ENCODE results near the gene TNFRSF13B. TPM values are rescaled to one million over a fixed set of nuclear protein-coding genes. Genes with fewer than 3 reads are reported as not detected.

The TNFRSF13B gene
- polyA plus RNA-seq, 1 donor (not counting 4 experiments of a cell fraction or from before 2014, with no cell fraction given) = not detected

GRCh38 chr17:16935241-16935663 is 36.7 kb downstream of the TNFRSF13B start:
- Histone ChIP-seq H3K9me1 (ENCODE audit: control insufficient read depth, extremely low read depth, insufficient read depth, low read length) (no peaks in the 10 kb centered on the region), H3K4me2 (ENCODE audit: control insufficient read depth, extremely low read depth, insufficient read depth, low read depth, low read length) (no peak overlapping the region), H3K4me3 (ENCODE audit: control insufficient read depth in 2 of 3, extremely low read depth in 1 of 3, insufficient read depth in 2 of 3, low read depth in 1 of 3, low read length in 3 of 3) (no peak overlapping the region), H3K4me1 (ENCODE audit: control insufficient read depth, extremely low read depth, insufficient read depth, low read length) (no peaks in the 10 kb centered on the region), H3K9me3 (ENCODE audit: control insufficient read depth, low read depth, low read length) (no peaks in the 10 kb centered on the region), H3K27ac (ENCODE audit: control insufficient read depth, insufficient read depth, low read length) (no peak overlapping the region), H3K79me2 (ENCODE audit: control insufficient read depth, insufficient read depth, low read length) (no peaks in the 10 kb centered on the region), H4K20me1 (ENCODE audit: control insufficient read depth, extremely low read depth, insufficient read depth, low read length) (no peaks in the 10 kb centered on the region), H3K36me3 (ENCODE audit: control insufficient read depth in 2 of 2, extremely low read depth in 1 of 2, insufficient read depth in 2 of 2, low read length in 2 of 2) (no peaks in the 10 kb centered on the region), H2AFZ (ENCODE audit: control insufficient read depth, low read length) (no peak overlapping the region), H3K27me3 (ENCODE audit: control insufficient read depth, extremely low read depth, insufficient read depth, low read length) (peaks cover 8% of the 10 kb centered on the region), H3K9ac (ENCODE audit: control insufficient read depth, extremely low read depth, insufficient read depth, low read length) (no peak overlapping the region)
- FAIRE-seq = no peak
- DNase-seq (ENCODE audit: low read depth, low spot score) = no peak
- TF ChIP-seq, protein P1, sequence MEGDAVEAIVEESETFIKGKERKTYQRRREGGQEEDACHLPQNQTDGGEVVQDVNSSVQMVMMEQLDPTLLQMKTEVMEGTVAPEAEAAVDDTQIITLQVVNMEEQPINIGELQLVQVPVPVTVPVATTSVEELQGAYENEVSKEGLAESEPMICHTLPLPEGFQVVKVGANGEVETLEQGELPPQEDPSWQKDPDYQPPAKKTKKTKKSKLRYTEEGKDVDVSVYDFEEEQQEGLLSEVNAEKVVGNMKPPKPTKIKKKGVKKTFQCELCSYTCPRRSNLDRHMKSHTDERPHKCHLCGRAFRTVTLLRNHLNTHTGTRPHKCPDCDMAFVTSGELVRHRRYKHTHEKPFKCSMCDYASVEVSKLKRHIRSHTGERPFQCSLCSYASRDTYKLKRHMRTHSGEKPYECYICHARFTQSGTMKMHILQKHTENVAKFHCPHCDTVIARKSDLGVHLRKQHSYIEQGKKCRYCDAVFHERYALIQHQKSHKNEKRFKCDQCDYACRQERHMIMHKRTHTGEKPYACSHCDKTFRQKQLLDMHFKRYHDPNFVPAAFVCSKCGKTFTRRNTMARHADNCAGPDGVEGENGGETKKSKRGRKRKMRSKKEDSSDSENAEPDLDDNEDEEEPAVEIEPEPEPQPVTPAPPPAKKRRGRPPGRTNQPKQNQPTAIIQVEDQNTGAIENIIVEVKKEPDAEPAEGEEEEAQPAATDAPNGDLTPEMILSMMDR (optimal IDR thresholded peaks at IDR 0.05 in 1 of 3, IDR thresholded peaks at IDR 0.05 in 1 of 3, conservative IDR thresholded peaks at IDR 0.05 in 1 of 3; ENCODE audit: extremely low read depth in 1 of 3, insufficient read depth in 2 of 3, low read length in 3 of 3) = no peak
- no peak for TF ChIP-seq EZH2 (IDR thresholded peaks at IDR 0.05; ENCODE audit: low read length)
- dilution Hi-C loops (cut with MboI; ENCODE audit: extremely low pct_ligation_motif_present, low sequenced_read_pairs) = no loop called here

DNA sequence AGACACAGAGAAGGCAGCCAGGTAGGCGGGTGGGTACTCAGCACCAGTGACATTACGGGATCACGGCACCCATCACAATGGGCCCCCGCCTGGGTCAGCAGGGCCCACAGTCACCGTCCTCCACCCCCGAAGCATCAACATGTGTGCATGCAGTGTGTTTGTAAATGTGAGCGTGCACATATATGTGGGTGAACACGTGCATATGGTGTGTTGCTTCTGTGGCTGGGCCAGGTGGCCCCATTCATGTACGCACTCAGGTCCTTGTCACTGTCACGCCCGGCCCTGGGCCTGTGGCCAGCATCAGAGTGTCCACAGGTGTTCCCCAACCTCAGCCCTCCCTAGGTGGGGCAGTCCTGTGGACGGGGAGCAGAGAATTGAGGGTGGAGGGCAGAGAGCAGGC is 37.1 kb downstream of the TNFRSF13B start:
- H3K4me1 ChIP-seq (ENCODE audit: control insufficient read depth, extremely low read depth, insufficient read depth, low read length) = no peaks in the 10 kb centered on the region
- no peak overlapping the region for H3K27ac ChIP-seq (ENCODE audit: control insufficient read depth, insufficient read depth, low read length)
- H3K4me3 ChIP-seq (ENCODE audit: control insufficient read depth in 2 of 3, extremely low read depth in 1 of 3, insufficient read depth in 2 of 3, low read depth in 1 of 3, low read length in 3 of 3) = no peak overlapping the region
- no peaks in the 10 kb centered on the region for H4K20me1 ChIP-seq (ENCODE audit: control insufficient read depth, extremely low read depth, insufficient read depth, low read length)
- no peaks in the 10 kb centered on the region for H3K9me1 ChIP-seq (ENCODE audit: control insufficient read depth, extremely low read depth, insufficient read depth, low read length)
- DNase-seq (ENCODE audit: low read depth, low spot score) = no peak
- no peaks in the 10 kb centered on the region for H3K36me3 ChIP-seq (ENCODE audit: control insufficient read depth in 2 of 2, extremely low read depth in 1 of 2, insufficient read depth in 2 of 2, low read length in 2 of 2)
- TF ChIP-seq, protein P1 (optimal IDR thresholded peaks at IDR 0.05 in 1 of 3, IDR thresholded peaks at IDR 0.05 in 1 of 3, conservative IDR thresholded peaks at IDR 0.05 in 1 of 3; ENCODE audit: extremely low read depth in 1 of 3, insufficient read depth in 2 of 3, low read length in 3 of 3) = no peak
- no peak for TF ChIP-seq EZH2 (IDR thresholded peaks at IDR 0.05; ENCODE audit: low read length)
- H2AFZ ChIP-seq (ENCODE audit: control insufficient read depth, low read length) = no peak overlapping the region
- peaks cover 11% of the 10 kb centered on the region for H3K27me3 ChIP-seq (ENCODE audit: control insufficient read depth, extremely low read depth, insufficient read depth, low read length)
- no peak for FAIRE-seq
- H3K4me2 ChIP-seq (ENCODE audit: control insufficient read depth, extremely low read depth, insufficient read depth, low read depth, low read length) = no peak overlapping the region
- no peak overlapping the region for H3K9ac ChIP-seq (ENCODE audit: control insufficient read depth, extremely low read depth, insufficient read depth, low read length)
- dilution Hi-C loops (cut with MboI; ENCODE audit: extremely low pct_ligation_motif_present, low sequenced_read_pairs) = no loop called here
- H3K9me3 ChIP-seq (ENCODE audit: control insufficient read depth, low read depth, low read length) = no peaks in the 10 kb centered on the region
- no peaks in the 10 kb centered on the region for H3K79me2 ChIP-seq (ENCODE audit: control insufficient read depth, insufficient read depth, low read length)
